B cell (primary cell): Measurements from ENCODE around the gene PIGR. TPM values are rescaled to one million over a fixed set of nuclear protein-coding genes. Genes with fewer than 3 reads are reported as not detected.

ENCODE experiments used
- ATAC-seq: fragments of 200-7000 bp; cut with Tn5 transposase; one replicate; pipeline ENCODE4 v1.10.0; 2021; ENCODE audit warnings: low read depth, mild to moderate bottlenecking, moderate number of reproducible peaks, moderate library complexity
- CTCF ChIA-PET: fragments of 350-600 bp; sonication (Branson Sonifier 250); formaldehyde crosslinking; loops from one replicate; lab custom pipeline; 2021; ENCODE audit warnings: antibody characterized with exemption, inconsistent platforms; lab: Charles Lee
- POLR2A ChIA-PET: fragments of 350-600 bp; sonication (Branson Sonifier 250); formaldehyde crosslinking; loops from one replicate; lab custom pipeline; 2021; ENCODE audit warnings: antibody characterized with exemption; lab: Charles Lee
- DNase-seq: peaks from one replicate; pipeline ENCODE4 v3.0.0; 2013
- H2AFZ ChIP-seq: 2 replicates; pipeline ENCODE4 v1.6.1; 2012; ENCODE audit warnings: mild to moderate bottlenecking, low read depth, low read length; ENCODE audit not compliant: insufficient read depth, poor library complexity, severe bottlenecking
- H3K27ac ChIP-seq, 2 donors: 1 replicate in 1 of 2; 2 replicates in 1 of 2; pipeline ENCODE4 v1.5.1; 2012 to 2013; ENCODE audit warnings: low read length in 2 of 2, mild to moderate bottlenecking in 2 of 2, moderate library complexity in 1 of 2
- H3K27me3 ChIP-seq, 4 experiments: fragments of 200-600 bp in 1 of 4; sonication (generic) in 1 of 4; replicated peaks in 1 of 4; 1 replicate in 2 of 4; 2 replicates in 2 of 4; pipeline versions ENCODE4 v1.6.1 to v1.7.0; 2013 to 2016; ENCODE audit warnings: low read length in 3 of 4, mild to moderate bottlenecking in 2 of 4, mixed read lengths in 1 of 4, moderate library complexity in 1 of 4; ENCODE audit not compliant: insufficient read depth in 4 of 4, control insufficient read depth in 3 of 4; ENCODE audit errors: control extremely low read depth in 1 of 4
- H3K36me3 ChIP-seq, 2 experiments: replicated peaks in 1 of 2; 1 replicate in 1 of 2; 2 replicates in 1 of 2; pipeline versions ENCODE4 v1.6.1 to v1.7.1; 2013; ENCODE audit warnings: low read length in 1 of 2; ENCODE audit not compliant: insufficient read depth in 2 of 2, control insufficient read depth in 1 of 2; ENCODE audit errors: control extremely low read depth in 1 of 2, extremely low read depth in 1 of 2
- H3K4me1 ChIP-seq, 2 donors: fragments of 200-600 bp in 1 of 2; sonication (generic) in 1 of 2; 1 replicate in 1 of 2; 2 replicates in 1 of 2; pipeline versions ENCODE4 v1.5.1 to v1.6.1; 2013 to 2017; ENCODE audit warnings: low read length in 2 of 2; ENCODE audit not compliant: control insufficient read depth in 2 of 2, insufficient read depth in 2 of 2
- H3K4me2 ChIP-seq: replicated peaks from 2 replicates; pipeline ENCODE3; 2012; ENCODE audit warnings: mild to moderate bottlenecking, low read depth, low read length; ENCODE audit not compliant: poor library complexity, severe bottlenecking
- H3K4me3 ChIP-seq, 5 experiments: fragments of 200-600 bp in 1 of 5; sonication (generic) in 1 of 5; 1 replicate in 3 of 5; 2 replicates in 2 of 5; pipeline versions ENCODE4 v1.5.1 to v1.7.0; 2011 to 2016; ENCODE audit warnings: low read length in 4 of 5, mild to moderate bottlenecking in 4 of 5, low read depth in 2 of 5, control low read depth in 1 of 5, moderate library complexity in 1 of 5; ENCODE audit not compliant: insufficient read depth in 1 of 5; ENCODE audit errors: control extremely low read depth in 1 of 5, extremely low read depth in 1 of 5
- H3K79me2 ChIP-seq: fragments of 200-600 bp; sonication (generic); one replicate; pipeline ENCODE4 v1.6.0; 2016; ENCODE audit warnings: low read length; ENCODE audit not compliant: control insufficient read depth, insufficient read depth
- H3K9ac ChIP-seq: fragments of 200-600 bp; sonication (generic); 2 replicates; pipeline ENCODE4 v1.6.1; 2017; ENCODE audit warnings: mild to moderate bottlenecking, low read length, moderate library complexity
- H3K9me3 ChIP-seq, 3 donors: one replicate each; pipeline versions ENCODE4 v1.6.1 to v1.7.1; 2013; ENCODE audit warnings: low read length in 2 of 3; ENCODE audit not compliant: control insufficient read depth in 2 of 3, insufficient read depth in 1 of 3; ENCODE audit errors: control extremely low read depth in 1 of 3
- H4K20me1 ChIP-seq: 2 replicates; pipeline ENCODE4 v1.6.0; 2012; ENCODE audit warnings: mild to moderate bottlenecking, low read length; ENCODE audit not compliant: insufficient read depth, control insufficient read depth, poor library complexity, severe bottlenecking
- H3K27ac Mint-ChIP-seq: one replicate; pipeline ENCODE4 v1.8.0; 2021; ENCODE audit warnings: mixed read lengths
- H3K27me3 Mint-ChIP-seq: one replicate; pipeline ENCODE4 v1.8.0; 2021; ENCODE audit warnings: mixed read lengths
- H3K4me1 Mint-ChIP-seq: one replicate; pipeline ENCODE4 v1.8.0; 2021; ENCODE audit warnings: mixed read lengths
- H3K4me3 Mint-ChIP-seq: one replicate; pipeline ENCODE4 v1.8.0; 2021; ENCODE audit warnings: mixed read lengths
- H3K9me3 Mint-ChIP-seq: one replicate; pipeline ENCODE4 v1.8.0; 2022; ENCODE audit warnings: mixed read lengths; ENCODE audit not compliant: insufficient read depth
- CTCF ChIP-seq: fragments of 200-600 bp; IDR thresholded peaks from one replicate; pipeline ENCODE4 v1.8.0; 2022; ENCODE audit warnings: antibody characterized with exemption, mild to moderate bottlenecking
- EZH2 ChIP-seq: IDR thresholded peaks from 2 replicates; pipeline ENCODE4 v1.6.1; 2012; ENCODE audit warnings: borderline replicate concordance, low read depth, mild to moderate bottlenecking, moderate library complexity, low read length; ENCODE audit not compliant: insufficient read depth, poor library complexity, severe bottlenecking
- WGBS: methylation state at CpG from one replicate; pipeline ENCODE4 v1.1.5; 2013; ENCODE audit warnings: missing lambda C conversion rate; ENCODE audit not compliant: insufficient coverage; 5-methylcytosine and 5-hydroxymethylcytosine counted together
- intact Hi-C: fragments of 100-400 bp; cut with micrococcal nuclease; formaldehyde crosslinking; loops from one replicate; pipeline ENCODE4 v1.10.0; 2022
- polyA plus RNA-seq: library from polyadenylated mRNA; depleted of rRNA; stranded (reverse); fragments of >200 nt; gene quantifications from 2 replicates; pipeline ENCODE4 v1.2.3, GENCODE V29; 2012
- total RNA-seq, 2 donors: library from RNA; stranded (reverse); fragments of 120-200 nt in 1 of 2; gene quantifications; 1 replicate in 1 of 2; 2 replicates in 1 of 2; pipeline versions ENCODE4 v1.2.3 to v1.2.4, GENCODE V29; 2013 to 2022

PIGR gene
- total and polyA plus RNA-seq, 2 donors (not counting 1 experiment from before 2014, with no cell fraction given), result 0.31 to 1.1 TPM

- H2AFZ ChIP-seq, result no peak overlapping the region
- no peaks in the 10 kb centered on the region for H3K27me3 ChIP-seq
- no peak overlapping the region for H3K27ac Mint-ChIP-seq
- H3K9ac ChIP-seq, result no peak overlapping the region
- ChIA-PET POLR2A (no interaction called here), CTCF (interaction anchor here (1.0 kb wide), 2 partner anchors 47 to 224 kb away, joined by 3 to 4 read pairs; no protein-coding TSS in a partner anchor)
- H3K4me1 ChIP-seq, result peaks cover 5 to 9% of the 10 kb centered on the region in 2 donors
- H3K9me3 Mint-ChIP-seq, result no peaks in the 10 kb centered on the region
- no peaks in the 10 kb centered on the region for H4K20me1 ChIP-seq
- intact Hi-C loops, result no loop called here
- no peak overlapping the region for H3K27ac ChIP-seq
- TF ChIP-seq CTCF (no peak), EZH2 (no peak)
- DNase-seq (no peak), ATAC-seq (no peak)
- H3K4me1 Mint-ChIP-seq, result peaks cover 18% of the 10 kb centered on the region
- H3K9me3 ChIP-seq, result no peaks in the 10 kb centered on the region
- H3K36me3 ChIP-seq, result no peaks in the 10 kb centered on the region
- WGBS, result 83% methylated on average over 2 of the region's 2 CpGs
- peaks cover 3% of the 10 kb centered on the region for H3K27me3 Mint-ChIP-seq
- no peak overlapping the region for H3K4me2 ChIP-seq
- no peaks in the 10 kb centered on the region for H3K79me2 ChIP-seq
- no peak overlapping the region for H3K4me3 ChIP-seq
- H3K4me3 Mint-ChIP-seq, result no peak overlapping the region
These were observed 11.9 kb upstream of the PIGR start for GRCh38 chr1:206958144-206958543.

- no peak for DNase-seq
- H3K4me1 ChIP-seq, result peaks cover 5 to 8% of the 10 kb centered on the region in 2 donors
- WGBS, result 97% methylated on average over 5 of the region's 5 CpGs
- Mint-ChIP-seq H3K4me3 (no peak overlapping the region), H3K9me3 (no peaks in the 10 kb centered on the region), H3K27ac (no peak overlapping the region), H3K4me1 (peaks cover 17% of the 10 kb centered on the region), H3K27me3 (peaks cover 3% of the 10 kb centered on the region)
- no peak for TF ChIP-seq EZH2
- TF ChIP-seq CTCF, result no peak
- no peak overlapping the region for H3K4me3 ChIP-seq
- POLR2A ChIA-PET, result no interaction called here
- no peak overlapping the region for H3K9ac ChIP-seq
- no peaks in the 10 kb centered on the region for H4K20me1 ChIP-seq
- no peak for ATAC-seq
- CTCF ChIA-PET, result interaction anchor here (1.0 to 1.3 kb wide), 3 partner anchors 22 to 223 kb away, joined by 3 to 4 read pairs (median 4); no protein-coding TSS in a partner anchor
- intact Hi-C loops, result no loop called here
- no peaks in the 10 kb centered on the region for H3K36me3 ChIP-seq
- H3K27ac ChIP-seq, result no peak overlapping the region
- no peaks in the 10 kb centered on the region for H3K27me3 ChIP-seq
- H3K9me3 ChIP-seq, result no peaks in the 10 kb centered on the region
- H3K4me2 ChIP-seq, result no peak overlapping the region
- no peak overlapping the region for H2AFZ ChIP-seq
- no peaks in the 10 kb centered on the region for H3K79me2 ChIP-seq
These were observed 11.4 kb upstream of the PIGR start for GRCh38 chr1:206957639-206958038.
